Stimulated activated CD4-positive, alpha-beta T cell treated with anti-CD3 and anti-CD28 coated beads, Interleukin-2, amount 100 ng/mL, for 24 hours (primary cell): Measurements from ENCODE around the gene SPATA31E1.

Experiments used
- DNase-seq, 2 donors: peaks; one replicate each; pipeline ENCODE4 v3.0.0-alpha.2; 2020

SPATA31E1 gene

DNA sequence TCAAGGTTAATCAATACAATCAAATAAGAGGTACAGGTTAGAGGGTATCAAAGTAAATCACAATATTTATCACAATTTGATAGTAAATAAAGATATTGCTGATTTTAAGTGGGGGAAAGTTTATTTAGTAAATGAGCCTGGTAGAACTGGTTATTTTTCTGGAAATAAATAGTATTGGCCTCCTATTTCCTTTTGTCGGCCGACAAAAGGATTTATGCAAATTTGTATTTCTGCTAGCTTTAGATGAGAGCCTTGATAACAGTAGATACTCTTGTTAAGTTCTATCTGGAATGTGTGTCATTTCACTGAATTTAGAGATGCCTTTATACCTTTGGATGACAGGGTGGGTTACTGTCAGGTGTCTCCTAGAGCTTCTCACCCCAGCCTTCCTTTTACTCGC lies 17.8 kb upstream of the SPATA31E1 start:
- no peak for DNase-seq

DNA sequence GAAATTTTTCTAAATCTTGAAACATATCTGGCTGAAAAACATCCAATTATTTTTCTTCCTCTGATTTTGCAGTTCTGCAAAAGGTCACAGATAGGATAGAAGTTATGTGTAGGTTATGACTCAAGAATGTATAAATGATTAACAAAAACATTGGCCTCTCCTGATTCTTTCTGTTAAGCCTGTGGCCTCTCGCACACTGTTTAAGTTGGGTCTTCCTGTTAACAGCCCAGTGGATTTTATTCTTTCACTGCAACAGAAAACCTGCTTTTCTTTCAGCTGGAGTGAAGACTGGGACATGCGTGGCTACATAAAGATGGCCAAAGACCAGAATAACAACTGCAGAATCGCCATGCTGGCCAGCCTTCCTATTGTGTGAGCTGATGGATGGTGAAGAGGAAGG lies 17.1 kb upstream of the SPATA31E1 start:
- DNase-seq: no peak

- DNase-seq: no peak
Observed at GRCh38 chr9:87867391-87867790, 15.3 kb upstream of the SPATA31E1 start.

DNA sequence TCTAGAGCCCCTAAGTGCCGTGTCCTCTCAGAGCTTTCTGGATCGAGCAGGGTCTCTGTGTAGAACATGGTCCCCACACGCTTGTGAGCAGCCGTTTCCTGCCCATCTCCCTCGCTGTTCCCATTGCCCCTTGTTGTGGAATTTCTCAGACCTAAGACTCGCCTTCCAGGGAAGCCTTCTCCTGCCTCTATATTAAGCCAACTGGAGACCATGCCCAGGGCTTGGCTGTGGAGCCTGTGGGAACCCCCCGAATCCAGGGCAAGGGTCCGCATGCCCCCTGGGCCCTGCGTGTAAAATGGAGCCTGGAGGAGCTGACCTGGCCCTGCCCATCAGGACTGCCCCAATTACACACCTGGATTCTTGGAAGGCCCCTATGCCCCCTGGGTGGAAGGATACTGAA lies 14.5 kb upstream of the SPATA31E1 start:
- DNase-seq: no peak

DNA sequence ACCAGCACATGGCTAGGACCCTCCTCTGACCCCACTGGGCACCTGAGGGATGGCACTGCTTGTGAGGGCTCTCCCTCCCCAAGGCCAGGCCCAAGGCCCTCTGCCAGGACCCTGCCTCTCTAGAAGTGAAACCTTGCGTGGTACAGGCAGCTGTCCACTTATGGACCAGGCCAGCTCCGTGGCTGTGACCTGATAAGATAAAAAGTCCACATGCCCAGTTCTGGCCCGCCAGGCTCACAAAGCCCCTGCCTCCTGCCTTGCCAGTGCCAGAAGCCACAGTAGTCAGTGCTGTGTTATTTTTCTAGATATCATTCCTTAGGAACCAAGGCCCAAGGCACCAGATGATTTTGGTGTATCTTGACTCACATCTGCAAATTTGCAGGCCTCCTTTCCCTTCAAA lies 14.0 kb upstream of the SPATA31E1 start:
- DNase-seq: no peak

GRCh38 chr9:87869082-87869481 lies 13.6 kb upstream of the SPATA31E1 start:
- no peak for DNase-seq

- DNase-seq: no peak
Observed at GRCh38 chr9:87871425-87872078, 11.1 kb upstream of the SPATA31E1 start.

DNA sequence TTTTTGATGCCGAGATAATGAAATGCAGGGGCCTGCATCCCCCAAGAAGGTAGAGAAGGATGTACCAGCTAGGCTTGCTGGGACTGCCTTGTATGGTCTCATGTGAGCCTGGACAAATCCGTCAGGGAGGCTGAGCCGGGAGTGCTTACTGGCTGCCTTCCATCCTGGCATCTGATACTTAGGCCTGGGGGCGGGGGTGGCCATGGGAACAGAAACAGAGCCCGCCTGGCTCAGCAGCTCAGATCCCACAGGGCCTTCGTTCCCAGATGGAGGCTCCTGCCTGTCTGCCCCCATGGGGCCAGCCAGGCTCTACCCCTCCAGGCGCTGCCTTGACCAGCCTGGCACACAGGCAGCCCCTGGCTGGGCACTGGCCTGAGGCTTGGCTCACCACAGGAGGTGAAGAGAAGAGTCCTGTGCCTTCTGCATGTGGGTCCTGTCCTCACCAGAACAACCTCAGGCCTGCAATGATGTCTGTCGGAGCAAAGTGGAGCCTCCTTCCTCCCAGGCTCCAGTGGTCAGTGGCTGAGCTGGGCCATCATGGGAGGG lies 10.5 kb upstream of the SPATA31E1 start:
- DNase-seq: no peak

GRCh38 chr9:87873607-87874303 lies 8.9 kb upstream of the SPATA31E1 start:
- no peak for DNase-seq

GRCh38 chr9:87874304-87874623 lies 8.4 kb upstream of the SPATA31E1 start:
- DNase-seq: no peak

- no peak for DNase-seq
Observed at GRCh38 chr9:87875060-87875459, 7.6 kb upstream of the SPATA31E1 start.

- no peak for DNase-seq
Observed at GRCh38 chr9:87875831-87876545, 6.7 kb upstream of the SPATA31E1 start.

GRCh38 chr9:87876708-87877107 lies 6.0 kb upstream of the SPATA31E1 start:
- no peak for DNase-seq

- no peak for DNase-seq
Observed at GRCh38 chr9:87878989-87879511, 3.6 kb upstream of the SPATA31E1 start.

DNA sequence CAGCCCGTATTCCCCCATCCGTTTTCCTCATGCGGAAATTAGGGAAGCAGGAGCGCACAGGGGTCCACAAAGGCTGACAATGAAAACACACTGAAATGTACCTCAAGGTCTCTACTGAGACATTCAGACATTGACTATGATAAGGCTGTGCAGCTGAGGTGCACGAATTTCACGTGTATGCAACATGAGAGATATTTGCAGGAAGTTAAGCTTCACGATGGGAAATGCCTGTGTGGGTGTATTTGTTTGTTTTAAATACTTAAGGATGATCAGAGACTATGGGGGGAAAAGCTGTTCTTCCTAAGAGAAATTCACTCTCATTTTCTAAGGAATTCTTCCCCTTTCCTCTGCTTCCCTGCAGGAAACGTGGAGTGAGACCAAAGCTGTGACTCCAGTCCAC lies 2.6 kb upstream of the SPATA31E1 start:
- DNase-seq: no peak

- no peak for DNase-seq
Observed at GRCh38 chr9:87880683-87881082, 2.0 kb upstream of the SPATA31E1 start.

DNA sequence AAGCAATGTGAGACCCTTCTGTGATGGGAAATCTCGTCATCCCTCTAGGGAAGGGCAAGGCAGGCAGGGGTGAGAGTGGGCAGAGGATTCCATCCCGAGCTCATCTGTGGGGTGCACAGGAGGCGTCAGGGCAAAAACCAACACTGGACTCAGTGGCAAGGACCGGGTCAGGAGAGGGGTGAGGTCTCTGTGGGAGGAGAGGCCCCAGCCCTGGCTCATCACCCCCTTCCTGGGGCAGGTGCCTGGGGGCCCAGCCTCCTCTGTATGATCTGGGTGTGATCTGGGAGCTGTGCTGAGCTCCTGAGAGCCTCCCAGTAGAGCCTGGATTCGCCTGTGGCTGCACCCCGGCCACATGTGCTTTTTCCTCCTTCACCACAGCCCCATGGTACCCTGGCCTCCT lies 597 bp downstream of the SPATA31E1 start:
- no peak for DNase-seq

- no peak for DNase-seq
Observed at GRCh38 chr9:87883990-87884389, 1.3 kb downstream of the SPATA31E1 start.

DNA sequence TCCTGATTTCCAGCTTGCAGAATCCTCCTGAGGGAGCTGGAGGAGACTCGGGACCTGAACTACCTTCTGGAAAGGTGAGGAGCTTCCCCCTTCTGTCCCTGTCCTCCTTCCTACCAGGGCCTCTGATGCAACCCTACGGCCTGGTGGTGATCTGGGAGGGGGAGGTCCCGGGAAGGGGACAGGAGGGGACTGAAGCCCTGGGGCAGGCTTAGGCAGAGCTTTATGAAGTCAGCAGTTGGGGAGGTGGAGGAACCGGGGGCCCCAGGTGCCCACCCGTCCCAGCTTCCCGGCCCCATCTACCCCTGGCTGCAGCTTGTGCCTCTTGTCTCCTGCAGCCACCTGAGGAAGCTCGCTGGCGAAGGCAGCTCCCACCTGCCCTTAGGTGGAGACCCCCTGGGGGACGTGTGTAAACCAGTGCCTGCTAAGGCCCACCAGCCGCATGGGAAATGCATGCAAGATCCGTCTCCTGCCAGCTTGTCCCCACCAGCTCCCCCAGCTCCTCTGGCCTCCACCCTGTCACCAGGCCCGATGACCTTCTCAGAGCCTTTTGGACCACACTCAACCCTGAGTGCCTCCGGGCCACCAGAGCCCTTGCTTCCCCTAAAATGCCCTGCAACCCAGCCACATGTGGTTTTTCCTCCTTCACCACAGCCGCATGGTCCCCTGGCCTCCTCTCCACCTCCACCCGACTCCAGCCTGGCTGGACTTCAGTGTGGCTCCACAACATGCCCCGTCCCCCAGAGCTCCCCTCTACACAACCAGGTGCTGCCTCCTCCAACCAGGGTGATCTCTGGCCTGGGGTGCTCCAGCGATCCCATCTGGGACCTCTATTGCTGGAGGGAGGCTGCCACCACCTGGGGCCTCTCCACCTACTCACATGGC lies 2.1 kb downstream of the SPATA31E1 start:
- no peak for DNase-seq

GRCh38 chr9:87885484-87886189 lies 3.0 kb downstream of the SPATA31E1 start:
- DNase-seq: no peak

DNA sequence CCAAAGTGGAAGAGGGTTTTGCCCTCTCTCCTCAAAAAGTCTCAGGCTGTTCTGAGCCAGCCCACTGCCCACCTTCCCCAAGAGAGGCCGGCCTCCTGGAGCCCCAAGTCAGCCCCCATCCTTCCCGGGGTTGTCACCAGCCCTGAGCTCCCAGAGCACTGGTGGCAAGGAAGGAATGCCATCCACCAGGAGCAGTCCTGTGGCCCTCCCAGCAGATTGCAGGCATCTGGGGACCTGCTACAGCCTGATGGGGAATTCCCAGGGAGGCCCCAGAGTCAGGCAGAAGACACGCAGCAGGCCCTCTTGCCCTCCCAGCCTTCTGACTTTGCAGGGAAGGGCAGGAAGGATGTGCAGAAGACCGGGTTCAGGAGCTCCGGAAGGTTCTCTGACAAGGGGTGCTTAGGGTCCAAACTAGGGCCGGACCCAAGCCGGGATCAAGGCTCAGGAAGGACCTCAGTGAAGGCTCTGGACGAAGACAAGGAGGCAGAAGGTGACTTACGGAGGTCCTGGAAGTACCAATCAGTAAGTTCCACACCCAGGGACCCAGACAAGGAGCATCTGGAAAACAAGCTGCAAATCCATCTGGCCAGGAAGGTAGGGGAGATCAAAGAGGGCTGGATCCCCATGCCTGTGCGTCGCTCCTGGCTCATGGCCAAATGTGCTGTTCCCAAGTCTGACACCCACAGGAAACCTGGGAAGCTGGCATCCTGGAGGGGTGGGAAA lies 3.7 kb downstream of the SPATA31E1 start:
- DNase-seq: no peak
